Lower leg skin (tissue), 4 donors: ENCODE results near the gene CCDC85C. TPM values are rescaled to one million over a fixed set of nuclear protein-coding genes. Genes with fewer than 3 reads are reported as not detected.

Experiments
- DNase-seq, 2 donors: peaks; one replicate each; pipeline ENCODE4 v3.0.0-alpha.2; 2019; ENCODE audit warnings: low spot score in 2 of 2
- H3K4me3 ChIP-seq: fragments of 200-600 bp; sonication (generic); 2 replicates; pipeline ENCODE4 v1.5.1; 2017; ENCODE audit warnings: mild to moderate bottlenecking, low read depth; ENCODE audit not compliant: poor library complexity, severe bottlenecking
- CTCF ChIP-seq, 3 donors: fragments of 450-650 bp; IDR thresholded peaks; one replicate each; pipeline ENCODE4 v1.5.1; 2016; ENCODE audit warnings: antibody characterized with exemption in 3 of 3, mild to moderate bottlenecking in 3 of 3, moderate library complexity in 2 of 3
- POLR2A ChIP-seq, 2 donors: fragments of 450-650 bp; IDR thresholded peaks; one replicate each; pipeline ENCODE4 v1.6.1; 2016 to 2017; ENCODE audit warnings: antibody characterized with exemption in 2 of 2, mild to moderate bottlenecking in 1 of 2, moderate library complexity in 1 of 2
- WGBS, 2 donors: methylation state at CpG; one replicate each; pipeline ENCODE4 v1.1.5; 2018; 5-methylcytosine and 5-hydroxymethylcytosine counted together
- intact Hi-C: fragments of 100-400 bp; cut with DNase I; formaldehyde crosslinking; loops from one replicate; pipeline ENCODE4 v1.15.0; 2023; ENCODE audit warnings: low total_unique reads
- total RNA-seq, 4 donors: library from RNA; depleted of rRNA; stranded (reverse); fragments of >200 nt; gene quantifications; one replicate each; pipeline ENCODE4 v1.1.0, GENCODE V29; 2016

The CCDC85C gene
- total RNA-seq, 4 donors from 2014 or later = 17.2 to 47.7 (median 33.3) TPM

GRCh38 chr14:99479906-99480869 is 123.8 kb downstream of the CCDC85C start, which contains the start of gene SETD3:
Gene SETD3, minus strand, starts transcription at chr14:99480859. Its CDS starts 15,054 bp downstream, at chr14:99465805.
- 0 to 1% methylated on average over 73 to 90 of the region's 122 CpGs for WGBS, 2 donors
- peak; percentile 43 to 92 for DNase-seq
- intact Hi-C loops = no loop called here
- TF ChIP-seq POLR2A (IDR thresholded peaks at IDR 0.05) = no peak
- TF ChIP-seq CTCF (IDR thresholded peaks at IDR 0.05) = no peak
- H3K4me3 ChIP-seq = peak within 1 kb of the TSS; percentile 95

GRCh38 chr14:99479160-99479905 is 124.7 kb downstream of the CCDC85C start:
- 12 to 13% methylated on average over 18 of the region's 18 CpGs for WGBS, 2 donors
- TF ChIP-seq POLR2A (IDR thresholded peaks at IDR 0.05) (no peak), CTCF (IDR thresholded peaks at IDR 0.05) (no peak)

GRCh38 chr14:99478128-99478527 is 125.9 kb downstream of the CCDC85C start:
- intact Hi-C loops = no loop called here
- TF ChIP-seq CTCF (IDR thresholded peaks at IDR 0.05) (no peak), POLR2A (IDR thresholded peaks at IDR 0.05) (no peak)
- 80 to 84% methylated on average over 4 of the region's 4 CpGs for WGBS, 2 donors
- no peak overlapping the region for H3K4me3 ChIP-seq
- DNase-seq = no peak

More at GRCh38 chr14:99479160-99479905, 124.7 kb downstream of the CCDC85C start:
- peak overlapping the region; percentile 67 for H3K4me3 ChIP-seq
- intact Hi-C loops = no loop called here
- no peak for DNase-seq

- DNase-seq = no peak
- intact Hi-C loops = no loop called here
- WGBS, 2 donors = 59 to 69% methylated on average over 1 of the region's 1 CpG
- TF ChIP-seq POLR2A (IDR thresholded peaks at IDR 0.05) (no peak), CTCF (IDR thresholded peaks at IDR 0.05) (no peak)
- H3K4me3 ChIP-seq = no peak overlapping the region
These were observed 127.1 kb downstream of the CCDC85C start for GRCh38 chr14:99476864-99477263.

- intact Hi-C loops = no loop called here
- 78 to 93% methylated on average over 2 of the region's 2 CpGs for WGBS, 2 donors
- TF ChIP-seq POLR2A (IDR thresholded peaks at IDR 0.05) (no peak), CTCF (IDR thresholded peaks at IDR 0.05) (no peak)
- DNase-seq = no peak
- H3K4me3 ChIP-seq = no peak overlapping the region
These were observed 128.3 kb downstream of the CCDC85C start for GRCh38 chr14:99475660-99476059.
